MM.1S (cell line): ENCODE measurements around the gene STARD3NL.

Experiments used
- CTCF ChIP-seq: fragments of 300-600 bp; sonication (generic); IDR thresholded peaks from 2 replicates; pipeline ENCODE4 v1.5.1; 2016; ENCODE audit warnings: antibody characterized with exemption, low read length, mixed read lengths
- EZH2 ChIP-seq: fragments of 300-600 bp; sonication (generic); optimal IDR thresholded peaks from 2 replicates; pipeline ENCODE3; 2017; ENCODE audit warnings: low read depth, mild to moderate bottlenecking, antibody characterized with exemption, low read length, mixed read lengths

GRCh38 chr7:38171623-38172391, 6.2 kb upstream of the STARD3NL start:
- no peak for TF ChIP-seq EZH2
- TF ChIP-seq CTCF = no peak
